Esophagus squamous epithelium (tissue), 5 donors: ENCODE measurements around the gene CCDC27. TPM values are rescaled to one million over a fixed set of nuclear protein-coding genes. Genes with fewer than 3 reads are reported as not detected.

Source experiments
- DNase-seq: peaks from one replicate; lab custom pipeline; 2025; lab: John Stamatoyannopoulos, UW
- H3K27ac ChIP-seq, 4 donors: fragments of 200-600 bp; sonication (generic); one replicate each; pipeline ENCODE4 v1.5.1; 2016 to 2019; ENCODE audit warnings: mild to moderate bottlenecking in 1 of 4
- H3K27me3 ChIP-seq, 4 donors: fragments of 200-600 bp; sonication (generic); 1 replicate in 3 of 4; 2 replicates in 1 of 4; pipeline versions ENCODE4 v1.5.1 to v1.6.0; 2017 to 2021; ENCODE audit warnings: antibody characterized with exemption in 1 of 4
- H3K36me3 ChIP-seq, 3 donors: fragments of 200-600 bp; sonication (generic); one replicate each; pipeline ENCODE4 v1.5.1; 2016 to 2019
- H3K4me1 ChIP-seq, 3 donors: fragments of 200-600 bp; sonication (generic); one replicate each; pipeline ENCODE4 v1.5.1; 2017 to 2019
- H3K4me3 ChIP-seq, 4 donors: fragments of 200-600 bp; sonication (generic); 1 replicate in 3 of 4; 2 replicates in 1 of 4; pipeline ENCODE4 v1.5.1; 2016 to 2019; ENCODE audit warnings: mild to moderate bottlenecking in 2 of 4, moderate library complexity in 1 of 4
- H3K9me3 ChIP-seq, 3 donors: fragments of 200-600 bp; sonication (generic); one replicate each; pipeline ENCODE4 v1.5.1; 2016 to 2019
- CTCF ChIP-seq, 6 experiments: fragments of 450-650 bp in 4 of 6; fragments of 200-600 bp in 2 of 6; sonication (generic) in 2 of 6; IDR thresholded peaks; one replicate each; pipeline ENCODE4 v1.5.1; 2016 to 2019; ENCODE audit warnings: antibody characterized with exemption in 6 of 6, mild to moderate bottlenecking in 4 of 6, moderate library complexity in 4 of 6
- POLR2A ChIP-seq, 4 donors: fragments of 450-650 bp; IDR thresholded peaks; one replicate each; pipeline ENCODE4 v1.6.1; 2017; ENCODE audit warnings: antibody characterized with exemption in 4 of 4, mild to moderate bottlenecking in 4 of 4, moderate library complexity in 3 of 4
- WGBS, 2 donors: methylation state at CpG; one replicate each; pipeline ENCODE4 v1.1.5; 2018; 5-methylcytosine and 5-hydroxymethylcytosine counted together
- intact Hi-C: fragments of 100-400 bp; cut with DNase I; formaldehyde crosslinking; loops from one replicate; pipeline ENCODE4 v1.15.0; 2022
- total RNA-seq, 4 donors: library from RNA; depleted of rRNA; stranded (reverse); fragments of >200 nt; gene quantifications; one replicate each; pipeline ENCODE4 v1.1.0, GENCODE V29; 2016
- donor health status: DM: yes; HTN: yes; CAD: no.

Gene CCDC27
- total RNA-seq, 4 donors from 2014 or later, result not detected

GRCh38 chr1:3768811-3769390 is 16.7 kb downstream of the CCDC27 start:
- Histone ChIP-seq H3K9me3 (no peaks in the 10 kb centered on the region), H3K27me3 (peaks cover 0 to 48% (median 0%) of the 10 kb centered on the region in 4 donors), H3K4me3 (no peak overlapping the region), H3K4me1 (peaks cover 16 to 29% (median 18%) of the 10 kb centered on the region in 3 donors), H3K27ac (no peak overlapping the region), H3K36me3 (no peaks in the 10 kb centered on the region)
- WGBS, 2 donors, result 77 to 97% methylated on average over 4 to 6 of the region's 22 CpGs
- DNase-seq, result no peak
- TF ChIP-seq POLR2A (IDR thresholded peaks at IDR 0.05), result no peak
- no peak for TF ChIP-seq CTCF (IDR thresholded peaks at IDR 0.05)
- intact Hi-C loops, result no loop called here

GRCh38 chr1:3770047-3770765 is 18.0 kb downstream of the CCDC27 start:
- Histone ChIP-seq H3K27ac (no peak overlapping the region), H3K9me3 (no peaks in the 10 kb centered on the region), H3K4me3 (no peak overlapping the region), H3K4me1 (peaks cover 18 to 42% (median 18%) of the 10 kb centered on the region in 3 donors), H3K27me3 (peaks cover 0 to 46% (median 0%) of the 10 kb centered on the region in 4 donors), H3K36me3 (no peaks in the 10 kb centered on the region)
- WGBS, 2 donors, result 80% methylated on average over 4 of the region's 16 CpGs; no CpG with 5 or more reads in 1 of the 2 donors
- TF ChIP-seq POLR2A (IDR thresholded peaks at IDR 0.05) (no peak), CTCF (IDR thresholded peaks at IDR 0.05) (no peak)
- DNase-seq, result no peak
- intact Hi-C loops, result no loop called here

- Histone ChIP-seq H3K4me1 (peaks cover 26 to 53% (median 29%) of the 10 kb centered on the region in 3 donors), H3K4me3 (peak overlapping the region; percentile 48 to 96 (median 59)), H3K27ac (peak overlapping the region in 3 of 4 donors; percentile 9 to 67 (median 58)), H3K27me3 (peaks cover 0 to 46% (median 0%) of the 10 kb centered on the region in 4 donors), H3K9me3 (no peaks in the 10 kb centered on the region), H3K36me3 (no peaks in the 10 kb centered on the region)
- intact Hi-C loops, result no loop called here
- DNase-seq, result no peak
- TF ChIP-seq POLR2A (IDR thresholded peaks at IDR 0.05) (no peak), CTCF (IDR thresholded peaks at IDR 0.05) (no peak)
- WGBS, 2 donors, result 38 to 53% methylated on average over 6 to 15 of the region's 32 CpGs
Observed at GRCh38 chr1:3771108-3772026, 19.1 kb downstream of the CCDC27 start.

GRCh38 chr1:3772027-3772714 is 19.9 kb downstream of the CCDC27 start:
- Histone ChIP-seq H3K9me3 (no peaks in the 10 kb centered on the region), H3K36me3 (no peaks in the 10 kb centered on the region), H3K4me3 (peak overlapping the region; percentile 48 to 96 (median 59)), H3K4me1 (peaks cover 33 to 61% (median 37%) of the 10 kb centered on the region in 3 donors), H3K27me3 (peaks cover 0 to 38% (median 0%) of the 10 kb centered on the region in 4 donors), H3K27ac (peak overlapping the region; percentile 9 to 90 (median 51))
- intact Hi-C loops, result no loop called here
- no peak for TF ChIP-seq CTCF (IDR thresholded peaks at IDR 0.05)
- peak in 1 of 4 donors; percentile 51 for TF ChIP-seq POLR2A (IDR thresholded peaks at IDR 0.05)
- WGBS, 2 donors, result no CpG with 5 or more reads among the region's 61 CpGs
- peak; percentile 54 for DNase-seq
